Mammary epithelial cell (primary cell): ENCODE data around the gene FN3KRP.

Source experiments
- EZH2 ChIP-seq: IDR thresholded peaks from 2 replicates; pipeline ENCODE4 v1.6.1; 2012; ENCODE audit warnings: low read length, inconsistent platforms, borderline replicate concordance
- TF ChIP-seq, protein P1 (sequence below), 2 donors: IDR thresholded peaks in 1 of 2; conservative IDR thresholded peaks in 1 of 2; 2 replicates each; pipeline ENCODE4 v1.5.1; 2011 to 2012; ENCODE audit warnings: inconsistent platforms in 2 of 2, low read length in 2 of 2, mild to moderate bottlenecking in 2 of 2, control low read depth in 1 of 2, low read depth in 1 of 2; ENCODE audit not compliant: insufficient read depth in 1 of 2; ENCODE audit errors: extremely low read depth in 1 of 2

DNA sequence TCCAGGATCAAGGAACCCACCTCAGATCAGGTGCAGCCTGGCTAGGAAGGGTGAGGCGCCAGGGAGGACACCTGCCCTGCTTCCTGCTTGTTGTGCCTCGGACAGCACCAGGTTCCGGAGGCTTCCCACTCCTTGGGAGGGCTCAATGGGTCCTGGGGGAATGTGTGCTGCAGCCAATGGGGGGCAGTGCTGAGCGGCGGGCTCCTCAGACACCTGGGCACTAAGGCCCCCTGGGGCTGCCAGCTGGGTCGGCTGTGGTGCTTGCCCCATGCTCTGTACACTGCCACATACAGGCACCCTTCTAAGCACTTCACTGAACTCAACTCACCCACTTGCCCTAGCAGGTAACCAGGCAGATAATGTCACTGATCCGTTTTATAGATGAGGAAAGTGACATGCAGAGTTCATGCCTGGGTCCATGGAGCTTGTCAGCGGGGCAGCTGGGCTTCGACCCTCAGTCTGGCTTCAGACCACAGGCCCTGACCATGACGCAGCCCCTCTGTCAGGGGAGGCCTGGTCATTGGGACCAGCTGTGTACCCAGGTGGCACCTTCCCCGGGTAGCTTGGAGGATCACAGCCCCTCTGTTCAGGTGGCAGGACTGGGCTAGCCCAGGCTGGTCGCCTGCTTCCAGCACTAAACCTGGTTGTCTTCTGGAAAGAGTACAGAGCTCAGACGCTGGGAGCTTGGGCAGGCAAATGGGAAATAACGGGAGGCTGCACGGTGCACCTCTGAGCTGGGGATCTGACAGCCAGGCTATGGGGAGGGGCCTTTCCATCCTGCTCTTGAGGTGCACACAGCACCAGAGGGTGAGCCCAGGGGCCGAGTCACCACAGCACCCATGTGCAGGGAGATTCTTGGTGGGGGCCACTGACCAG lies 27.1 kb downstream of the FN3KRP start:
- TF ChIP-seq, protein P1, sequence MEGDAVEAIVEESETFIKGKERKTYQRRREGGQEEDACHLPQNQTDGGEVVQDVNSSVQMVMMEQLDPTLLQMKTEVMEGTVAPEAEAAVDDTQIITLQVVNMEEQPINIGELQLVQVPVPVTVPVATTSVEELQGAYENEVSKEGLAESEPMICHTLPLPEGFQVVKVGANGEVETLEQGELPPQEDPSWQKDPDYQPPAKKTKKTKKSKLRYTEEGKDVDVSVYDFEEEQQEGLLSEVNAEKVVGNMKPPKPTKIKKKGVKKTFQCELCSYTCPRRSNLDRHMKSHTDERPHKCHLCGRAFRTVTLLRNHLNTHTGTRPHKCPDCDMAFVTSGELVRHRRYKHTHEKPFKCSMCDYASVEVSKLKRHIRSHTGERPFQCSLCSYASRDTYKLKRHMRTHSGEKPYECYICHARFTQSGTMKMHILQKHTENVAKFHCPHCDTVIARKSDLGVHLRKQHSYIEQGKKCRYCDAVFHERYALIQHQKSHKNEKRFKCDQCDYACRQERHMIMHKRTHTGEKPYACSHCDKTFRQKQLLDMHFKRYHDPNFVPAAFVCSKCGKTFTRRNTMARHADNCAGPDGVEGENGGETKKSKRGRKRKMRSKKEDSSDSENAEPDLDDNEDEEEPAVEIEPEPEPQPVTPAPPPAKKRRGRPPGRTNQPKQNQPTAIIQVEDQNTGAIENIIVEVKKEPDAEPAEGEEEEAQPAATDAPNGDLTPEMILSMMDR (conservative IDR thresholded peaks at IDR 0.05 in 1 of 2, IDR thresholded peaks at IDR 0.05 in 1 of 2; ENCODE audit: extremely low read depth in 1 of 2, insufficient read depth in 1 of 2, low read depth in 1 of 2, low read length in 2 of 2): no peak
- TF ChIP-seq EZH2: no peak
